ENCODE measurements around the gene ITGAV. TPM values are rescaled to one million over a fixed set of nuclear protein-coding genes. Genes with fewer than 3 reads are reported as not detected.
A peak's percentile ranks its signal among the peaks of the same experiment; 100 is the strongest.

ITGAV gene
- 10 to 100 TPM; 63.7 to 79.7 TPM for total RNA-seq
- 57.8 TPM for polyA plus RNA-seq (2013, experiment 1 of 2)
- polyA plus RNA-seq (2013, experiment 2 of 2): 66.0 TPM
- long read RNA-seq, experiment 1, full-length matches to known transcripts: 3 of 37 reads
- long read RNA-seq, experiment 1, partial matches to known transcripts: 7 of 37 reads
- long read RNA-seq, experiment 1, other reads (novel, unspliced or antisense): 27 of 37 reads
- long read RNA-seq, experiment 2, full-length matches to known transcripts: 34 of 85 reads
- long read RNA-seq, experiment 2, partial matches to known transcripts: 16 of 85 reads
- long read RNA-seq, experiment 2, other reads (novel, unspliced or antisense): 35 of 85 reads
- long read RNA-seq, experiment 3, full-length matches to known transcripts: 30 of 58 reads
- long read RNA-seq, experiment 3, partial matches to known transcripts: 16 of 58 reads
- long read RNA-seq, experiment 3, other reads (novel, unspliced or antisense): 12 of 58 reads
- long read RNA-seq, experiment 4: 0 reads

- H3K27me3 ChIP-seq (ENCODE audit: control insufficient read depth, insufficient read depth, low read length, poor library complexity, severe bottlenecking): no peaks in the 10 kb centered on the region
Measured at GRCh38 chr2:186589612-186590349, at the start of gene ITGAV. ITGAV (plus strand) TSS chr2:186590056; CDS start chr2:186590339, 283 bp downstream.

GRCh38 chr2:186540941-186541340 lies 48.9 kb upstream of the ITGAV start:
- H3K27me3 ChIP-seq (ENCODE audit: control insufficient read depth, insufficient read depth, low read length, poor library complexity, severe bottlenecking): no peaks in the 10 kb centered on the region
- Mint-ChIP-seq H3K4me3 (no peak overlapping the region), H3K9me3 (no peaks in the 10 kb centered on the region), H3K27ac (no peak overlapping the region), H3K4me1 (peaks cover 17% of the 10 kb centered on the region), H3K27me3 (ENCODE audit: insufficient read depth) (no peaks in the 10 kb centered on the region), H3K36me3 (ENCODE audit: low read depth) (no peaks in the 10 kb centered on the region)
- H3K9me3 ChIP-seq (ENCODE audit: control insufficient read depth, low read length): no peaks in the 10 kb centered on the region
- H3K27ac ChIP-seq (ENCODE audit: low read depth, low read length): no peak overlapping the region
- H3K4me3 ChIP-seq (ENCODE audit: low read length): no peak overlapping the region
- H3K36me3 ChIP-seq (ENCODE audit: control insufficient read depth, insufficient read depth, low read length): no peaks in the 10 kb centered on the region
- H3K4me1 ChIP-seq (ENCODE audit: control insufficient read depth, insufficient read depth, low read length): peaks cover 18% of the 10 kb centered on the region
- DNase-seq: no peak
- TF ChIP-seq, protein P1, sequence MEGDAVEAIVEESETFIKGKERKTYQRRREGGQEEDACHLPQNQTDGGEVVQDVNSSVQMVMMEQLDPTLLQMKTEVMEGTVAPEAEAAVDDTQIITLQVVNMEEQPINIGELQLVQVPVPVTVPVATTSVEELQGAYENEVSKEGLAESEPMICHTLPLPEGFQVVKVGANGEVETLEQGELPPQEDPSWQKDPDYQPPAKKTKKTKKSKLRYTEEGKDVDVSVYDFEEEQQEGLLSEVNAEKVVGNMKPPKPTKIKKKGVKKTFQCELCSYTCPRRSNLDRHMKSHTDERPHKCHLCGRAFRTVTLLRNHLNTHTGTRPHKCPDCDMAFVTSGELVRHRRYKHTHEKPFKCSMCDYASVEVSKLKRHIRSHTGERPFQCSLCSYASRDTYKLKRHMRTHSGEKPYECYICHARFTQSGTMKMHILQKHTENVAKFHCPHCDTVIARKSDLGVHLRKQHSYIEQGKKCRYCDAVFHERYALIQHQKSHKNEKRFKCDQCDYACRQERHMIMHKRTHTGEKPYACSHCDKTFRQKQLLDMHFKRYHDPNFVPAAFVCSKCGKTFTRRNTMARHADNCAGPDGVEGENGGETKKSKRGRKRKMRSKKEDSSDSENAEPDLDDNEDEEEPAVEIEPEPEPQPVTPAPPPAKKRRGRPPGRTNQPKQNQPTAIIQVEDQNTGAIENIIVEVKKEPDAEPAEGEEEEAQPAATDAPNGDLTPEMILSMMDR (conservative IDR thresholded peaks at IDR 0.05): no peak
- 84 to 93% methylated on average over 4 of the region's 4 CpGs for WGBS, 2 experiments (ENCODE audit: insufficient coverage in 1 of 2, insufficient read length in 1 of 2)
- H3K9ac ChIP-seq (ENCODE audit: extremely low read depth, low read length, poor library complexity, severe bottlenecking): no peak overlapping the region

More at GRCh38 chr2:186589612-186590349, at the start of gene ITGAV:
- Mint-ChIP-seq H3K27me3 (ENCODE audit: insufficient read depth) (no peaks in the 10 kb centered on the region), H3K9me3 (no peaks in the 10 kb centered on the region), H3K4me3 (peak within 1 kb of the TSS; percentile 96), H3K4me1 (peaks cover 39% of the 10 kb centered on the region), H3K36me3 (ENCODE audit: low read depth) (peaks cover 5% of the 10 kb centered on the region), H3K27ac (peak within 1 kb of the TSS; percentile 95)
- H3K27ac ChIP-seq (ENCODE audit: low read depth, low read length): peak within 1 kb of the TSS; percentile 78
- H3K9ac ChIP-seq (ENCODE audit: extremely low read depth, low read length, poor library complexity, severe bottlenecking): peak within 1 kb of the TSS; percentile 98
- H3K4me1 ChIP-seq (ENCODE audit: control insufficient read depth, insufficient read depth, low read length): no peaks in the 10 kb centered on the region
- TF ChIP-seq, protein P1 (conservative IDR thresholded peaks at IDR 0.05): peak; percentile 38
- WGBS, 2 experiments (ENCODE audit: insufficient coverage in 1 of 2, insufficient read length in 1 of 2): 0% methylated on average over 33 to 71 of the region's 71 CpGs
- peak; percentile 97 for DNase-seq
- H3K4me3 ChIP-seq (ENCODE audit: low read length): peak within 1 kb of the TSS; percentile 99
- H3K9me3 ChIP-seq (ENCODE audit: control insufficient read depth, low read length): no peaks in the 10 kb centered on the region
- H3K36me3 ChIP-seq (ENCODE audit: control insufficient read depth, insufficient read depth, low read length): no peaks in the 10 kb centered on the region

GRCh38 chr2:186542002-186542401 lies 47.9 kb upstream of the ITGAV start:
- Mint-ChIP-seq H3K27ac (peak overlapping the region; percentile 71), H3K4me3 (no peak overlapping the region), H3K9me3 (no peaks in the 10 kb centered on the region), H3K27me3 (ENCODE audit: insufficient read depth) (no peaks in the 10 kb centered on the region), H3K4me1 (peaks cover 17% of the 10 kb centered on the region), H3K36me3 (ENCODE audit: low read depth) (no peaks in the 10 kb centered on the region)
- DNase-seq: no peak
- Histone ChIP-seq H3K4me1 (ENCODE audit: control insufficient read depth, insufficient read depth, low read length) (peaks cover 18% of the 10 kb centered on the region), H3K9ac (ENCODE audit: extremely low read depth, low read length, poor library complexity, severe bottlenecking) (no peak overlapping the region), H3K36me3 (ENCODE audit: control insufficient read depth, insufficient read depth, low read length) (no peaks in the 10 kb centered on the region), H3K27me3 (ENCODE audit: control insufficient read depth, insufficient read depth, low read length, poor library complexity, severe bottlenecking) (no peaks in the 10 kb centered on the region), H3K4me3 (ENCODE audit: low read length) (no peak overlapping the region), H3K9me3 (ENCODE audit: control insufficient read depth, low read length) (no peaks in the 10 kb centered on the region), H3K27ac (ENCODE audit: low read depth, low read length) (no peak overlapping the region)
- TF ChIP-seq, protein P1 (conservative IDR thresholded peaks at IDR 0.05): no peak
- 63 to 74% methylated on average over 2 to 4 of the region's 4 CpGs for WGBS, 2 experiments (ENCODE audit: insufficient coverage in 1 of 2, insufficient read length in 1 of 2)
